DMS53 treated with DMSO at 0.1 percent for 48 hours (cell line): Measurements from ENCODE around the gene LRP2BP.
A peak's percentile ranks its signal among the peaks of the same experiment; 100 is the strongest.

Source experiments
- DNase-seq: peaks from one replicate; lab custom pipeline; 2025; ENCODE audit not compliant: unreplicated experiment; lab: John Stamatoyannopoulos, UW

The LRP2BP gene

GRCh38 chr4:185395238-185395955 is at the start of gene LRP2BP:
Gene LRP2BP, minus strand, starts transcription at chr4:185395924. Its CDS starts 17,738 bp downstream, at chr4:185378186.
- peak; percentile 58 for DNase-seq

GRCh38 chr4:185445209-185445608 is 49.5 kb upstream of the LRP2BP start:
- DNase-seq: no peak

GRCh38 chr4:185441479-185441878 is 45.8 kb upstream of the LRP2BP start:
- no peak for DNase-seq

GRCh38 chr4:185437809-185438208 is 42.1 kb upstream of the LRP2BP start:
- DNase-seq: no peak

- no peak for DNase-seq
These were observed 39.7 kb upstream of the LRP2BP start for GRCh38 chr4:185435466-185435865.

- DNase-seq: no peak
These were observed 33.9 kb upstream of the LRP2BP start for GRCh38 chr4:185429660-185430059.

- no peak for DNase-seq
These were observed 31.4 kb upstream of the LRP2BP start for GRCh38 chr4:185426960-185427688.

GRCh38 chr4:185425647-185426352 is 30.1 kb upstream of the LRP2BP start, which contains the start of gene UFSP2:
Gene UFSP2, minus strand, starts transcription at chr4:185425964. Its CDS starts 96 bp downstream, at chr4:185425868.
- DNase-seq: peak; percentile 60

GRCh38 chr4:185424905-185425646 is 29.4 kb upstream of the LRP2BP start:
- peak; percentile 18 for DNase-seq

GRCh38 chr4:185421366-185422124 is 25.8 kb upstream of the LRP2BP start:
- DNase-seq: no peak

- no peak for DNase-seq
These were observed 21.2 kb upstream of the LRP2BP start for GRCh38 chr4:185416955-185417354.

GRCh38 chr4:185412412-185412811 is 16.7 kb upstream of the LRP2BP start:
- DNase-seq: no peak

- DNase-seq: no peak
These were observed 16.1 kb upstream of the LRP2BP start for GRCh38 chr4:185411849-185412248.

- DNase-seq: no peak
These were observed 12.7 kb upstream of the LRP2BP start for GRCh38 chr4:185408432-185408831.

GRCh38 chr4:185405296-185405999 is 9.7 kb upstream of the LRP2BP start:
- DNase-seq: no peak

- no peak for DNase-seq
These were observed 8.3 kb upstream of the LRP2BP start for GRCh38 chr4:185404031-185404430.

- DNase-seq: no peak
These were observed 3.7 kb upstream of the LRP2BP start for GRCh38 chr4:185399466-185399865.

GRCh38 chr4:185398618-185399017 is 2.9 kb upstream of the LRP2BP start:
- DNase-seq: no peak

- peak; percentile 61 for DNase-seq
These were observed 1.1 kb upstream of the LRP2BP start, which contains the start of gene ANKRD37 for GRCh38 chr4:185396724-185397385. Gene ANKRD37, plus strand, starts transcription at chr4:185396841. Its CDS starts 83 bp downstream, at chr4:185396924.
